Thymus (tissue), 11 donors: ENCODE data around the gene ITGA5. TPM values are rescaled to one million over a fixed set of nuclear protein-coding genes. Genes with fewer than 3 reads are reported as not detected.

Source experiments
- DNase-seq, 9 donors: peaks; one replicate each; pipeline ENCODE4 v3.0.0-alpha.2; 2013; ENCODE audit warnings: low spot score in 9 of 9, low read depth in 6 of 9, missing footprints in 1 of 9
- H3K27ac ChIP-seq, 2 donors: one replicate each; pipeline ENCODE4 v1.5.1; 2013; ENCODE audit warnings: control low read depth in 1 of 2, low read depth in 1 of 2, low read length in 1 of 2, mild to moderate bottlenecking in 1 of 2, moderate library complexity in 1 of 2
- H3K27me3 ChIP-seq, 2 donors: one replicate each; pipeline ENCODE4 v1.5.1; 2013; ENCODE audit warnings: low read length in 1 of 2; ENCODE audit not compliant: control insufficient read depth in 2 of 2, insufficient read depth in 1 of 2
- H3K36me3 ChIP-seq, 2 donors: one replicate each; pipeline ENCODE4 v1.5.1; 2013; ENCODE audit warnings: low read length in 1 of 2, mild to moderate bottlenecking in 1 of 2, moderate library complexity in 1 of 2; ENCODE audit not compliant: control insufficient read depth in 2 of 2, insufficient read depth in 2 of 2
- H3K4me1 ChIP-seq, 2 donors: one replicate each; pipeline ENCODE4 v1.5.1; 2013; ENCODE audit warnings: low read length in 2 of 2; ENCODE audit not compliant: control insufficient read depth in 2 of 2, insufficient read depth in 2 of 2
- H3K4me3 ChIP-seq, 2 donors: one replicate each; pipeline ENCODE4 v1.5.1; 2013; ENCODE audit warnings: low read length in 2 of 2, control low read depth in 1 of 2, mild to moderate bottlenecking in 1 of 2
- H3K9me3 ChIP-seq, 2 donors: one replicate each; pipeline ENCODE4 v1.5.1; 2013; ENCODE audit warnings: low read length in 1 of 2, mild to moderate bottlenecking in 1 of 2; ENCODE audit not compliant: control insufficient read depth in 2 of 2, insufficient read depth in 1 of 2
- WGBS: extraction: QIAGEN DNeasy Blood & Tissue Kit; methylation state at CpG from one replicate; pipeline ENCODE4 v1.1.7; 2013; 5-methylcytosine and 5-hydroxymethylcytosine counted together
- polyA plus RNA-seq: library from polyadenylated mRNA; stranded (reverse); fragments of 200-250 nt; gene quantifications from one replicate; pipeline ENCODE4 v1.2.3, GENCODE V29; 2013
- total RNA-seq: library from RNA; stranded (reverse); fragments of 120-200 nt; gene quantifications from one replicate; pipeline ENCODE4 v1.2.4, GENCODE V29; 2013
- donor health status: healthy.

Gene ITGA5
- total and polyA plus RNA-seq, 2 donors, result 16.7 to 25.0 TPM

GRCh38 chr12:54426690-54427089 is 7.6 kb upstream of the ITGA5 start:
- 95% methylated on average over 3 of the region's 3 CpGs for WGBS
- Histone ChIP-seq H3K27me3 (peaks cover 0 to 4% of the 10 kb centered on the region in 2 donors), H3K36me3 (no peaks in the 10 kb centered on the region), H3K4me1 (peaks cover 0 to 14% of the 10 kb centered on the region in 2 donors), H3K9me3 (no peaks in the 10 kb centered on the region), H3K27ac (no peak overlapping the region), H3K4me3 (no peak overlapping the region)
- no peak for DNase-seq

- H3K4me1 ChIP-seq, result peaks cover 3 to 17% of the 10 kb centered on the region in 2 donors
- H3K9me3 ChIP-seq, result no peaks in the 10 kb centered on the region
- H3K27me3 ChIP-seq, result peaks cover 0 to 4% of the 10 kb centered on the region in 2 donors
- H3K36me3 ChIP-seq, result no peaks in the 10 kb centered on the region
- WGBS, result 81% methylated on average over 2 of the region's 2 CpGs
- H3K27ac ChIP-seq, result no peak overlapping the region
- no peak overlapping the region for H3K4me3 ChIP-seq
- DNase-seq, result no peak
Measured at GRCh38 chr12:54425702-54426101, 6.6 kb upstream of the ITGA5 start.

- DNase-seq, result no peak
- 83% methylated on average over 3 of the region's 3 CpGs for WGBS
- H3K27me3 ChIP-seq, result peaks cover 0 to 12% of the 10 kb centered on the region in 2 donors
- no peak overlapping the region for H3K27ac ChIP-seq
- H3K36me3 ChIP-seq, result no peaks in the 10 kb centered on the region
- peaks cover 16 to 32% of the 10 kb centered on the region in 2 donors for H3K4me1 ChIP-seq
- no peak overlapping the region for H3K4me3 ChIP-seq
- H3K9me3 ChIP-seq, result no peaks in the 10 kb centered on the region
Measured at GRCh38 chr12:54424224-54424623, 5.2 kb upstream of the ITGA5 start.

- Histone ChIP-seq H3K4me3 (no peak overlapping the region), H3K27me3 (peaks cover 0 to 16% of the 10 kb centered on the region in 2 donors), H3K36me3 (no peaks in the 10 kb centered on the region), H3K9me3 (no peaks in the 10 kb centered on the region), H3K4me1 (peaks cover 17 to 29% of the 10 kb centered on the region in 2 donors), H3K27ac (no peak overlapping the region)
- DNase-seq, result no peak
- WGBS, result 95% methylated on average over 5 of the region's 5 CpGs
Measured at GRCh38 chr12:54423816-54424150, 4.7 kb upstream of the ITGA5 start.

DNA sequence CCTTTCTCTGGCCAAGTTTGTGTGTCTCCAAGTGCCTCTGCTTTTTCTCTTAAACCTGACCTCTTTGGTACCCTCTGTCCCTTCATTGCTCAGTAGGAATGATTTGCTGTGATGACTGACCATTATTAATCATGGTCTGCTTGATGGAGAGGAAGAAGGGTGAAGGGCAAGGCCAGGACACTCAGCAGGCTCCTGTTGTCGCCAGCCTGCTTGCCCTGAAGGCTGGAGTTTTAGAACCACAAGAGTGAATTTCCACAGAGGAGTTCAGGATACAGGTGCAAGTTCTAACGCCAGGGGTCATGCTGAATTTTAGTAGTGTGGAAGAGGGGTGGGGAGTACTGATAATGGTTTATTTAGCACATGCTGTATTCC is 2.8 kb upstream of the ITGA5 start:
- WGBS, result 71% methylated on average over 2 of the region's 2 CpGs
- H3K27ac ChIP-seq, result no peak overlapping the region
- H3K36me3 ChIP-seq, result peaks cover 0 to 3% of the 10 kb centered on the region in 2 donors
- DNase-seq, result no peak
- H3K9me3 ChIP-seq, result no peaks in the 10 kb centered on the region
- peaks cover 26 to 32% of the 10 kb centered on the region in 2 donors for H3K4me1 ChIP-seq
- H3K27me3 ChIP-seq, result peaks cover 0 to 17% of the 10 kb centered on the region in 2 donors
- H3K4me3 ChIP-seq, result no peak overlapping the region

DNA sequence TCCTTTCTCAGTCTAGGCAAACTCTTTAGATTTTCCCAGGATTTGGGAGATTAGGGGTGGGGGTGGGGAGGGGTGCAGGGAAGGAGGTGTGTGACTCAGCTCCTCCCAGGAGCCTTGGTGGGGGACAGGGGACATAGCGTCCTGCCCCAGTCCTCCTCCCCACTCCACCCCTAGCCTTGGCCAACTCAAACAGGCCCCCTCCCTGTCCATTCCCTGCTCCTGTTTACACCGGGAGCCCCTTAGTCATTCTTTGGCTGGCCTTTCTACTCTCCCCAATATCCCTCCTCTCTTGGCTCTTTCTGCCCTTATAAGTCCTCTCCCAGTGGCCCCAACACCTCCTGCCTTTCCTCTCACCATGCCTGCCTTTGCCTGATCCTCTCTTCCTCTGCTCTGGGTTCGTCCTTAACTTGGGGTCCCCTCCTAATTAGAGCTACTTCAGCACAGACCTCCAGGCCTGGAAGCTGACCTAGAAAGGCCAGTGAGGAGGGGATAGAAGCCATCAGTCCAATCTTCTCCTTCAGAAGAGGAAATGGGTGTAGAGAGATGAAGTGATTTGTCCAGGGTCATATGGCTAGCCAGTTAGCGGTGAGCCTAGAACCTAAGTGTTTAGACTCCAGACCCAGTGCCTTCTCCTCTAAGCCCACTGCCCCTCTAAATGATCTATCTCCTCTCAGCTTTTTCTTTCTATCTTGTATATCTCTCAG is 2.3 kb upstream of the ITGA5 start:
- H3K4me3 ChIP-seq, result no peak overlapping the region
- H3K36me3 ChIP-seq, result peaks cover 0 to 3% of the 10 kb centered on the region in 2 donors
- 99% methylated on average over 4 of the region's 4 CpGs for WGBS
- H3K9me3 ChIP-seq, result no peaks in the 10 kb centered on the region
- DNase-seq, result no peak
- H3K27me3 ChIP-seq, result peaks cover 0 to 17% of the 10 kb centered on the region in 2 donors
- peak overlapping the region in 1 of 2 donors; percentile 49 for H3K27ac ChIP-seq
- peaks cover 30 to 38% of the 10 kb centered on the region in 2 donors for H3K4me1 ChIP-seq

- Histone ChIP-seq H3K36me3 (peaks cover 0 to 3% of the 10 kb centered on the region in 2 donors), H3K27me3 (peaks cover 0 to 15% of the 10 kb centered on the region in 2 donors), H3K9me3 (no peaks in the 10 kb centered on the region), H3K4me3 (no peak overlapping the region), H3K4me1 (peaks cover 32 to 42% of the 10 kb centered on the region in 2 donors), H3K27ac (peak overlapping the region; percentile 33 to 40)
- DNase-seq, result peak in 1 of 9 donors; percentile 47
- WGBS, result 34% methylated on average over 2 of the region's 2 CpGs
Measured at GRCh38 chr12:54420766-54421144, 1.7 kb upstream of the ITGA5 start.

- no peaks in the 10 kb centered on the region for H3K9me3 ChIP-seq
- peak overlapping the region; percentile 61 to 86 for H3K27ac ChIP-seq
- WGBS, result under 1% methylated on average over 35 of the region's 35 CpGs
- H3K4me1 ChIP-seq, result peaks cover 47 to 64% of the 10 kb centered on the region in 2 donors
- H3K36me3 ChIP-seq, result peaks cover 0 to 3% of the 10 kb centered on the region in 2 donors
- peak in 1 of 9 donors; percentile 52 for DNase-seq
- peak overlapping the region; percentile 81 to 88 for H3K4me3 ChIP-seq
- H3K27me3 ChIP-seq, result peaks cover 0 to 14% of the 10 kb centered on the region in 2 donors
Measured at GRCh38 chr12:54418441-54419087, 502 bp downstream of the ITGA5 start.

DNA sequence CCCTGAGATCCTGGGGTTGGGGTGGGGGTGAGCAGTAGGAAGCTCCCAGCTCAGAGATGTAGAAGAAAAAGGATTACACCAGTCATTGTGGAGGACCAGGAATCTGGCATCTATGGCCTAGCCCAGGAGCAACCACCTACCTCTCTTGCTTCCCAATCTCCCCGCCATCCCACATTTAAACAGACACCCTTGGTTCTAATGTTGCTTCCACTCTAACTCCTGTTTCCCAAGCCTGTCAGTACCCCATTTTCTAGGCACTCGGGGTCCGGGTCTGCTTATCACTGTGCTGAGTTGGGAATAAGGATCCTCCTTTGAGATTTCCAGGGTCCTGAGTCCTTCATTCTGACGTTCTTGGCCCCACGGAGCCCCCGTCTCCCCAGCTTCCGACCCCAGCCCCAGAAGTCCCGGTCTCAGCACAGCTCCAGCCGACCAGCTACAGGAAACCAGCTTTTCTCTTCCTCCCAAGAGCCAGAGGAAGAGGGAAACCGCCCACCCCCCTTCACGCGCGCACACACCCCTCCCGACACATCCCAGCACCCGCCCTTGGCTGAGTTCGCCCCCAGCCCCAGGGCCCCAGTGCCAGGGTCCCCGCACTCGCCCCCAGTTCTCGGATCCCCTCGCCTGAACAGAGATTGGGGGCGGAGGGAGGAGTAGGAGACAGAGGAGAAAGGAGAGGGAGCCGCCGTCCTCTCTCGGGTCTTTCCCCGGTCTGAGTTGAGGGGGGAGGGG is 1.2 kb downstream of the ITGA5 start:
- peaks cover 53 to 71% of the 10 kb centered on the region in 2 donors for H3K4me1 ChIP-seq
- peaks cover 0 to 3% of the 10 kb centered on the region in 2 donors for H3K36me3 ChIP-seq
- no peaks in the 10 kb centered on the region for H3K9me3 ChIP-seq
- H3K27me3 ChIP-seq, result peaks cover 0 to 14% of the 10 kb centered on the region in 2 donors
- 4% methylated on average over 25 of the region's 25 CpGs for WGBS
- peak overlapping the region; percentile 61 to 86 for H3K27ac ChIP-seq
- peak overlapping the region; percentile 81 to 88 for H3K4me3 ChIP-seq
- DNase-seq, result peak in 1 of 9 donors; percentile 51
